ENCODE measurements around the gene PPP1R15A.
"Not testable (repeated sequence)": the region's sequence is repeated elsewhere in the genome, so short reads cannot be mapped to it uniquely, and the experiment has no call there.

Gene PPP1R15A

DNA sequence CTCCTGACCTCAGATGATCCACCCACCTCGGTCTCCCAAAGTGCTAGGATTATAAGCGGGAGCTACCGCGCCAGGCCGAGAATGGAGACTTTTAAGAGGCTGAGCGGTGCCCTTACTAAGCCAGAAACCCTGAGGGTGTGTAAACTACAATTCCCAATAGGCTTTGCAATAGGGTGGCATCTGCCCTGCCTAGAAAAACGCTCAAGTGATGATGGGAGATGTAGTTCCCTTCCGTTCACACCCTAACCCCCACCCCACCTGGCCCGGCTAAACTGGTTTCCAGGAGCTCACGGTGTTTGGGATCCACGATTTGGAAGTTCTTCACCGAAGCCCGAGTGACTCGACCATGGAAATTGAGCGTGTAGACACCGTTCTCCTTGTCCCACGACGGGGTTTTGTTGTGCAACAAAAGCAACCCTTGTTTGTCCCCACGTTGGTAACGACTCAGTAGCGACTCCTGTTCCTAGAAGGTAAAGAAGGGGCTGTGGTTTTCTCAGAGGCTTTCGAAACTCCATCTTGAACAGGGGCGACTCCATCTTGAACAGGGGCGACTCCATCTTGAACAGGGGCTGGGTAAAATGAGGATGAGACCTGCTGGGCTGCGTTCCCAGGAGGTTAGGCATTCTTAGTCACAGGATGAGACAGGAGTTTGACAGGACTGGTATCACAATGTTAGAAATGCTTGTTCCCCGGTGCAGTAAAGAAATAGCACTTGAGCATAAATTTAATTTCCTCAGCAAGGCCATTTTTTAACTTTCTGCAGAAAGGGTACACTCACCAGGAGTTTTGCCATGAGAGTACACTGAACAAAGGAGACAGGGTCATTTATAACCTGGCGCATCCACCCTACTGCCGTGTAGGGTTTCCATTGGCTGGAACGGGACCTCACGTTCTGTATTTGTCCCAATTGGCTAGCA, 9.8 kb downstream of the PPP1R15A start:
- no peak for DNase-seq (ENCODE audit: low read depth, low spot score)

DNA sequence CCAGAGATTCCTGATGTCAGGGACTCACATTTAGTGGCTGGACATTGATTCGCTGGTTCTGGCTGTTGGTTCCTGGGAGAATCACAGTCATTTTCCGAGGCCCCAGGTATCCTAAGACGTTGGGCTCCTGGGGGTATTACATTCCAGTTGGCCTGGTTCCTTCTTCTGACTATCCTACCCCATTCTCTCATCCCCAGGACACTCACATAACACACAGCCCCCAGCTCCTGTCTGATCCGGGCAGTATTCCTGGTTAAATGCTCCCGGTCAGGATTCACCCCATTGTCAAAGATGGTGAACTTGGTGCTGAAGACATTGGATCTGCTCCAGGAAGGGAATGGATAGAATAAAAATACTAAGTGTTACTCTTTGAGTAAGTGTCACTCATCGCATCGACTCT, 11.5 kb downstream of the PPP1R15A start:
- DNase-seq (ENCODE audit: low read depth, low spot score), result no peak

DNA sequence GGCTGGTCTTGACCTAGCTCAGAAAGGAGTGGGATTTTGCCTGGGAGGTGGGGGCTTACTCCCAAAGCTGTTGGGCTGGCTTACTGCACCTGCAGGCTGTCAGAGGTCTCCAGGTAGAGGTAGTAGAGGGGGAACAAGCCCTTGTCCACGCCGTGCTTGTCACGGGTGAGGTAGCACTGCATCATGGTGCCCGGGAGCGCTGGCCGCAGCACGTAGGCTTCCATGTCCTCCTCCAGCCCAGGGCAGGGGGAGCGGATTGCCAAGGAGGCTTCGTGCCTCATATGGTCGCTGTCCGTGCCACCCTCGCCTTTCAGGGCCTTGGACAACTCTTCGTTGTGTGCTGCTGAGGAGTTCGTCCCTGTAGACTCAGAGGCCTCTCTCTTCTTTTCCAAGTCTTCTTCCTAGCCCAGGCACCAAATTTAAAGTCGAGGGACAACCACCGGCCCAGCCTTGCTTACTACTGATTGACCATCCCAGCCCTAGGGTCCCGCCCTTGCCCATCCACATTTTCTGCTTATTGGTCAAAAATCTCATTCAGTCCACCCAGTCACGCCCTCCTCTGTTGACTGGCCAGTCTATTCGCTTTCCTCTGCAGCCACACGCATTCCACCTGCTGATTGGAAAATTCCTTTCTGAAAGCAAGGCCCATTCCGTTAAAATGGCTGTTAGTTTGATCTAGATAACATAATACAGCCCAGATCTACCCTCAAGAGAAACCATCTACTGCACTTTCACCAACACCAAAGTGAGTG, 15.8 kb downstream of the PPP1R15A start:
- DNase-seq (ENCODE audit: low read depth, low spot score), result no peak

DNA sequence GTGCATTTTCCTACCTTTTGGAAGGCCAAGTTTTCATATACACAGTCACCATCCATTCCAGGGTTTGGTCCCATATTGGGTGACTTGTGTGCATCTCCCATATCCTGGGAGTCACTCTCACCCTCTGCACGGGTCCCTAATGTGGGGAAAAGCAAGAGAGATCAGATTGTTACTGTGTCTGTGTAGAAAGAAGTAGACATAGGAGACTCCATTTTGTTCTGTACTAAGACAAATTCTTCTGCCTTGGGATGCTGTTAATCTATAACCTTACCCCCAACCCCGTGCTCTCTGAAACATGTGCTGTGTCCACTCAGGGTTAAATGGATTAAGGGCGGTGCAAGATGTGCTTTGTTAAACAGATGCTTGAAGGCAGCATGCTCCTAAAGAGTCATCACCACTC, 17.3 kb downstream of the PPP1R15A start:
- not testable (repeated sequence) for DNase-seq (ENCODE audit: low read depth, low spot score)

DNA sequence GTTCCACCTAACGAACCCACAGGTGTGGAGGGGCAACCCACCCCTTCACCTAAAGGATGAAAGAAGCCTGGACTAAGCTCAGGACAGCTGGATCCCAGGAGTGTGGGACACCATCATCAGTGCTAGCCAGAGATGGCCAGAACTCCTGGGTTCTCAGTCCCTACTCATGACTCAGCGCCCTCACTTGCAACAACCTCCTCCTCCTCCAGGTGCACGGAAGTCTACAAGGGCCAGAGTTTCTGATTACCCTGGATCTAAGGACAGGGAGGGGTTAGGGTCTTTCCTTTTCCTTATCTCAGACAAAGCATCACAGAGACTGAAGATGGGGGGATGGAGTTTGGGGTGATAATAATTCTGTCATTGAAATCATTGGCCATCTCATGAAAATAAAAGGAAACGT, 18.3 kb downstream of the PPP1R15A start:
- no peak for DNase-seq (ENCODE audit: low read depth, low spot score)

DNA sequence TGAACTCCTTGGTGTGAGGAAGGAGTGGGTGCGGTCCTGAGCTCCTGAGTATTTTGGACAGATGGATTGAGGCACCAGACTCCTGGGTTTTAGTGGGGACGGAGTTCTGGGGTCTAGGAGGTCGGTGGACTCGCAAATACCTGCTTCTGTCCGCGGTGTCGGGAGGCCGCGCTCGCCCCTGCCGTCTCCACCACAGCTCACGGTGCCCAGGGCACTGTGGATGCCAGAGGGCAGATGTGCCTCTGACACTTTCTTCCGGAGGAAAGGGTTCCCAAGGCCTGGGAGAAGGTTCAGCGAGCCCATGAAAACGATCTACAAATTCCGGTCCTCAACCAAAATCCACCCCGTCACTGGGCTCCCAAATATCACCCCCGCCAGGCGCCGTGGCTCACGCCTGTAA, 23.0 kb downstream of the PPP1R15A start:
- DNase-seq (ENCODE audit: low read depth, low spot score), result no peak

DNA sequence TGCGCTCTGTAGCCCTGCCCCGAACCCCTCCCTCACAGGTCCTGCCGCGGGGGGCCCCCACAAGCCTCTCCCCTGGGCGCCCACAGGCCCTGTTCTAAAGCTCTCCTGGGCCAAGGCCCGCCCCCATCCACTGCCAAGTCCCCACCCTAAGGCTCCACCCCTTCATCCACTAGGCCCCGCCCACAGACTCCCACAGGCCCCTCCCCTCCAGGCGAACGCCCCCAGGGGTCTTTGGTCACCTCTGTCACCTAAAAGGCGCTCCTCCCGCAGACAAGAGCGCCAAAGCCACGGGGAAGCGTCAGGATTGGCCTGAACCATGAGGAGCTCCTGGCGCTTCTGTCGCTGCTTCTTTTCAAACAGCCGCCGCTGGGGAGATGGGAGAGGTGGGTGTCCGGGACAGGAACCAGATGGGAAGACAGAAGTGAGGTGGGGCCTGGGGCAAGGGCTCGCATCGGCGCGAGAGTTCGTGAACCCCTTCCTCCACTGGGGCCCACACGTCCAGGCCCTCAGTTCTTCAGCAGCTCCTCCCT, 24.0 kb downstream of the PPP1R15A start:
- no peak for DNase-seq (ENCODE audit: low read depth, low spot score)

DNA sequence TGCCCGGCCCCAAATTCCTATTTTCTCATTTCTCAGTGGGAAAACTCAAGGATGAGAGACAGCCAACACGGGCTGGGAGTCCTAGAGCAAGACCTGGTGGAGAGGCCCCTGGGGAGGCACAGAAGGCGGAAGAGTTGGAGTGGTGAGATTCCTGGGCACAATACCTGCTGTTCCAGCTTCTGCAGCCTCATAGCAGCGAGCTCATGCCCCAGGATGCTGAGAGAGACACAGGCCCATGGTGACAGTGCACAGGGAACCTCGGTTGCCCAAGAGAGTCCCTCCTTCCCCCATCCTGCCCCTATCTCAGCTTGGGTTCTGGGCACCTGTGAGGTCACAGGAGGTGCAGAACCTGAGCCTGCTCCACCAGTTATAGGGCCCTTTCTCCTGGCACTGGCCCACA, 25.0 kb downstream of the PPP1R15A start:
- no peak for DNase-seq (ENCODE audit: low read depth, low spot score)

DNA sequence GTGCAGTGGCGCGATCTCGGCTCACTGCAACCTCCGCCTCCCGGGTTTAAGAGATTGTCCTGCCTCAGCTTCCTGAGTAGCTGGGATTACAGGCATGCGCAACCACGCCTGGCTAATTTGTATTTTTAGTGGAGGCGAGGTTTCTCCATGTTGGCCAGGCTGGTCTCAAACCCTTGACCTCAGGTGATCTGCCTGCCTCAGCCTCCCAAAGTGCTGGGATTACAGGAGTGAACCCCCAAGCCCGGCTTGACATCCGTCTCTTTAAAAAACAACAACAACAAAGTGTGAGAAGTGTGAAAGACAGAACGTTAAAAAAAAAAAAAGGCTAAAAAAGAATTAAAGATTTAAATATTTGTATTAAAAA, 27.1 kb downstream of the PPP1R15A start:
- DNase-seq (ENCODE audit: low read depth, low spot score), result not testable (repeated sequence)

DNA sequence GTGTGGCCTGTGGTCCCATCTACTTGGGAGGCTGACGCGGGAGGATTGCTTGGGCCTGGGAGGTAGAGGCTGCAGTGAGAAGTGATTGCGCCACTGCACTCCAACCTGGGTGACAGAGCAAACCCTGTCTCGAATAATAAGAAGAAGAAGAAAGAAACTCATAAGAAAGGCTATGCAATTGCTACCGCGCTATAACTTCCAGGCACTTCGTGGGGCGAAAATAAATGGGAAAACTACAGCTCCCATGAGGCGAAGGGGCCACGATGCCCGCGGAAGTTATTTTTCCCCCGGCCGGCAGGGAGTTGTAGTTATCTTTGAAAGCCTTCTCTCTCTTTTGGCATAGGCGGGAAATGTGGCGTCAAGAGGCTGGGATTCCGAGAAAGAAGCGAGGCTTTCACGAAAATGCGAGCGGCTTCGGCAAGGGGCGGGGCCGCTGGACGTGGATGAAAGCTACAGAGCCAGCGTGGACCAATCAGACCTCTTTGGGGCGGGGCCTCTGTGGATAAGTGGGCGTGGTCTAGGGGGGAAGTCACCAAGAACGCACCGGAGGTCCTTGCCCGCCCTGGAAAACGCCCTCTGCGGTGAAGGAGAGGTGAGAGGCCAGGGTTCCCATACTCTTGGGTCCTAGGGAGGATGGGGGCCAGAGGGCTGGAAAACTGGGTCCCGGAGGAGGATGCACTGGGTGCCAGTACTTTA, 27.7 kb downstream of the PPP1R15A start, which contains the start of gene NUCB1:
NUCB1 (plus strand) TSS at position 532 of the 696 bp plus-strand sequence. CDS start 485 bp downstream, outside the sequence.
- peak; percentile 98 for DNase-seq (ENCODE audit: low read depth, low spot score)

DNA sequence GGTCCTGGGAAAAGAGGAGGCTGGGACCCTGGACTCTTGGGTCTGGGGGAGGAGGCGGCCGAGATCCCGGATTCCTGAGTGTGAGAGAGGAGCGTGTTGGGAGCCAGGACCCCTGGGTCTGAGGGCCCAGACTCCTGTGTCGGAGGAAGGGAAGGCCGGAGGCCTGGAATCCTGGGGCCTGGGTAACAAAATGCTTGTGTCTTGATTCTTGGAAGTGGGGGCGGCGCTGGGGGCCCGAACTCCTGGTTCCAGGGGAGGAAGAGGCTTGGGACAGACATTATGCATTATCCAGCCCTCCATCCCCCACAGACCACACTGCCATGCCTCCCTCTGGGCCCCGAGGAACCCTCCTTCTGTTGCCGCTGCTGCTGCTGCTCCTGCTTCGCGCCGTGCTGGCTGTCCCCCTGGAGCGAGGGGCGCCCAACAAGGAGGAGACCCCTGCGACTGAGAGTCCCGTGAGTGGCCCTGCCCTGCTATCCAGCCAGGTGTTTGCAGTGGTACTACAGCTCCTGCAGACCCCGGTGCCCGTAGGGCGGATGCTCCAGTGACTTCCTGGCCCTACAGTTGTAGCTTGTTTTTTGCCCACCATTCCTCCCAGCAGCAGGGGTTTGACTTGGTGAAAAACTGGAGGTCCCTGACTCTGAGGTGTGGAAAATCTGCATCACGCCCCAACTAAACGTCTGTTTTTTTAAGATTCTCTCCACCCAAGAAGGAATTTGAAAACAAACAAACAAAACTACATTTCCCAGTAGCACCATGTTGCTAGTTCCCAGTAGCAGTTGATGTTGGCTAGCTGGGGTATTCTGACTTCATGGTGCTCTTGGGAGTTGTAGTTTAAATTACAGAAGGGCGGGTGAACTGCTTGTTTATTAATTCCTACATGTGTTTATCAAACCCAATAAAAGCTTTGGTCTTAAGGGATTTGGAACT, 28.5 kb downstream of the PPP1R15A start:
- no peak for DNase-seq (ENCODE audit: low read depth, low spot score)

DNA sequence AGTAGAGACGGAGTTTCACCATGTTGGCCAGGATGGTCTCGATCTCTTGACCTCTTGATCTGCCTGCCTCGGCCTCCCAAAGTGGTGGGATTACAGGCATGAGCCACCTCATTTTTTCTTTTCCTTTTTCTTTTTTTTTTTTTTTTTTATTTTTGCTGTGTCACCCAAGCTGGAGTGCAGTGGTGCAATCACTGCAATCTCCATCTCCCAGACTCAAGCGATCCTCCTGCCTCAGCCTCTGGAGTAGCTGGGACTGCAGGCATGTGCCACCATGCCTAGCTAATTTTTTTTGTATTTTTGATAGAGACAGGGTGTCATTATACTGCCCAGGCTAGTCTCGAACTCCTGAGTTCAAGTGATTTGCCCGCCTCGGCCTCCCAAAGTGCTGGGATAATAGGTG, 30.1 kb downstream of the PPP1R15A start:
- not testable (repeated sequence) for DNase-seq (ENCODE audit: low read depth, low spot score)

DNA sequence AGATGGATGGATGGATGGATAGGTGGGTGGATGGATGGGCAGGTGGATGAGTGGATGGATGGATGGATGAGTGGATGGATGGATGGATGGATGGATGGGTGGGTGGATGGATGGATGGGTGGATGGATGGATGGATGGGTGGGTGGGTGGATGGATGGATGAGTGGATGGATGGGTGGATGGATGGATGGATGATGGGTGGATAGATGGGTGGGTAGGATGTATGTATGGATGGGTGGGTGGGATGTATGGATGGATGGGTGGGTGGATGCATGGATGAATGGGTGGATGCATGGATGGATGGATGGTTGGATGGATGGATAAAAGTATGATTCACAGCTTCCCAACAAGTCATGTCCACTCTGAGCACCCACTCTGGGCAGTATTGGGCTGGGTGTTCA, 31.6 kb downstream of the PPP1R15A start:
- not testable (repeated sequence) for DNase-seq (ENCODE audit: low read depth, low spot score)

DNA sequence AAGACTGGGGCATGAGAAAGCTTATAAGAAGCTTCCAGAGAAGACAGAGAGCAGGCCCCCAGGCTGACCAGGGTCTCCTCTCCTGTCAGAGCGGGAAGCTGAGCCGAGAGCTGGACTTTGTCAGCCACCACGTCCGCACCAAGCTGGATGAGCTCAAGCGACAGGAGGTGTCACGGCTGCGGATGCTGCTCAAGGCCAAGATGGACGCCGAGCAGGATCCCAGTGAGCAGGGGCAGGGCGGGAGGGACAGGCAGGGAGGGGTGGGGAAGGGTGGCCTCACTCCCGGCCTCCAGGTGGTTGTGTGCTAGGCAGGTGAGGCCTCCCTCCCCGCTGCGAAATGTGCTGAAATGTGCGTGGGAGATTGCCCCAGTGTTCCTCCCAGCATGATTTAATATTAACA, 33.4 kb downstream of the PPP1R15A start:
- DNase-seq (ENCODE audit: low read depth, low spot score), result no peak

DNA sequence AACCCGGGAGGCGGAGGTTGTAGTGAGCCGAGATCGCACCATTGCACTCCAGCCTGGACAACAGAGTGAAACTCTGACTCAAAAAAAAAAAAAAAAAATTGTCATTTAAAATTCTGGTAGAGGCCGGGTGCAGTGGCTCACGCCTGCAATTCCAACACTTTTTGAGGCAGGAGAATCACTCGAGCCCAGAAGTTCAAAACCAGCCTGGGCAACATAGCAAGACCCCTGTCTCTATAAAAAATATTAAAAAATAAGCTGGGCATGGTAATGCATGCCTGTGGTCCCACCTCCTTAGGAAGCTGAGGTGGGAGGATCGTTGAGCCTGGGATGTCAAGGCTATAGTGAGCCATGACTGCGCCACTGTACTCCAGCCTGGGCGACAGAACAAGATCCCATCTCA, 34.1 kb downstream of the PPP1R15A start:
- no peak for DNase-seq (ENCODE audit: low read depth, low spot score)

DNA sequence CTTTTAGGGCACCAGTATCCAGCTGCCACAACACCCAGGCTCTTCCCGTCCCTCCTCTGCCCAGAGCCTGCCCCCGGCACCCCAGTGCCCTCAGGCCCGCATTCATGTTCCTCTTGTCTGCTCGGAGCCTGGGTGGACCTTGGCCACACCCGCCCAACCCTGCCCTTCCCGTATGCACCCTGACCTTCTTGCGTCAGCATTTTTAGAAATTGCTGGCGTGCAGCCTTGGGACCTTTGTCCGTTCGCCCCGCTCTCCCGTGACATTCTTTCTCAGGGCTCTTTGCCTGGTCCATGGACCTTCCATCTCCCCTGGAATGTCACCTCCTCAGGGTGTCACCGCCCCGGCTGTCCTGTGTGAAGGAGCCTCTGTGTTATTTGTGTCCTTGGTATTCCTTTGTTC, 35.5 kb downstream of the PPP1R15A start:
- DNase-seq (ENCODE audit: low read depth, low spot score), result no peak

DNA sequence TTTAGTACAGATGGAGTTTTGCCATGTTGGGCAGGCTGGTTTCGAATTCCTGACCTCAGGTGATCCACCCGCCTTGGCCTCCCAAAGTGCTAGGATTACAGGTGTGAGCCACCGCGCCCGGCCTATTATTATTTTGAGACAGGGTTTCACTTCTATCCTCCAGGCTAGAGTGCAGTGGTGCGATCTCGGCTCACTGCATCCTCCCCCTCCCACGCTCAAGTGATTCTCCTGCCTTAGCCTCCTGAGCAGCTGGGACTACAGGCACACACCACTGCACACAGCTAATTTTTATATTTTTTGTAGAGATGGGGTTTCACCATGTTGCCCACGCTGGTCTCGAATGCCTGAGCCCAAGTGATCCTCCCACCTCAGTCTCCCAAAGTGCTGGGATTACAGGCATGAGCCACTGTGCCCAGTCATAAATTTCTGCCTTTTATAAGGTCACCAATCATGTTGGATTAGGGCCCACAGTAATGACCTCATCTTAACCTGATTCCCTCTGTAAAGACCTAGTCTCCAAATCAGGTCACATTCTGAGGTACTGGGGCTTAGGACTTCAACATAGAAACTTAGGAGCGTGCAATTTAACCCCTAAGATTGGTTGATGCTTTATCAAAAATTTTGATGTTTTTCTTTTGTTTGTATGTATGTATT, 37.3 kb downstream of the PPP1R15A start:
- DNase-seq (ENCODE audit: low read depth, low spot score), result not testable (repeated sequence)

DNA sequence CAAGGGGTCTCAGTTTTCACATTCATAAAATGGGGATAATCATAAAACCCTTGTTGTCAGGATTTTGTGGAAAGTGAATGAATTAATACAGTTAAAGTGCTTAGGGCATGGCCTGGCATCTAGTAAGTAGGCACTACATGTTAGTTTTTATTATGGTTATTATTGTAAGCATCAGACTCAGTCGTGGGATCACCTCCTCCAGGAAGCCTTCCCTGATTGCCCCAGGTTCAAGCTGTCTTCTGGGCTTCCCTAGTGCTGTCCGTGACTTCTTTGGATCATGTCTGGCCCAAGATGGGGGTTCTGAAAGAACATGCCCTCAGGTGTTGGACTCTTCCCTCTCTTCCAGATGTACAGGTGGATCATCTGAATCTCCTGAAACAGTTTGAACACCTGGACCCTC, 38.6 kb downstream of the PPP1R15A start:
- DNase-seq (ENCODE audit: low read depth, low spot score), result no peak

DNA sequence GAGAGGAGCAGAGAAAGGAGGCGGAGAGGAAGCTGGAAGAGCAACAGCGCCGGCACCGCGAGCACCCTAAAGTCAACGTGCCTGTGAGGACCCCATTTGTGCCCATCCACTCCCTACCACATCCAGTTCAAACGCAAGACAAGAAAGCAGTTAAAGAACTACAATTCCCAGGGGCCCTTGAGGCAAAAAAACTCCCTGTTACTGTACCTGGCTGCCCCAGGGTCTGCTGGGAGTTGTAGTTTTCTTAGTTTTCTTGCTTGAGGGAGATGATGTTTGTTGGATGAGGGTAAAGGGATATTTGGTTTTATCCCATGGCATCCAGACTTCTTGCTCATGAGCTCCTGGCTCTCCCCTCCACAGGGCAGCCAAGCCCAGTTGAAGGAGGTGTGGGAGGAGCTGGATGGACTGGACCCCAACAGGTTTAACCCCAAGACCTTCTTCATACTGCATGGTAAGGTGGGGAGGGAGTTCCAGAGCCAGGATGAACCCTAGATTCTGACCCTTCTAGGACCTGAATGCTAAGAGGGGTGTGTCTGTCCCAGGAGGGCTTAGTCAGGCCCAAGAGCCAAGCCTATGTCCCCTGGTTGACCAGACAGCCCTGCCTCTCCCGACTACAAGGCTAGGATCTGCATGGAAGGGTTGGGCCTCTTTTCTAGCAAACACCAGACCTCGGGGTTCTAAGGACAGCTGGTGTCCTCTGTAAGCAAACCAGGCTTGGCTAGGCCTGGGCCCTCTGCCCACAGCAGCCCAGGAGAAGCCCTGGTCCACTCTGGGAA, 41.1 kb downstream of the PPP1R15A start:
- DNase-seq (ENCODE audit: low read depth, low spot score), result no peak

DNA sequence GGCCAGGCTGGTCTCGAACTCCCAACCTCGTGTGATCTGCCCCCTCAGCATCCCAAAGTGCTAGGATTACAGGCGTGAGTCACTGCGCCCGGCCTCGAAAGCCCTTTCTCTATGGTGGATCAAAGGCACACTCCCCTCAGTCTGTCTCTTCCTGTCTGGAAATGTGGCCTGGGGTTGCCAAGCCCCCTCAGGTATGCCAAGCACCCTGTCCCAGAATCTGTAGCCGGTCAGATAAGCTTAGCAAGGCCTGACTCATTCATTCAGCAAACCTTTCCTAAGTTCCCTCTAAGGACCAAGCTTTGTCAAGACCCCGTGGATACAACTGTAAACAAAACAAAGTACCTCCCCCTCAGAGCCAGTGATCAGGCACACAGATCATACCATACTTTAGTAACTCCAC, 42.0 kb downstream of the PPP1R15A start:
- DNase-seq (ENCODE audit: low read depth, low spot score), result no peak

Measured in smooth muscle cell of the brain vasculature (primary cell).